Measurements from ENCODE around the gene DNM3.

DNM3 gene

DNA sequence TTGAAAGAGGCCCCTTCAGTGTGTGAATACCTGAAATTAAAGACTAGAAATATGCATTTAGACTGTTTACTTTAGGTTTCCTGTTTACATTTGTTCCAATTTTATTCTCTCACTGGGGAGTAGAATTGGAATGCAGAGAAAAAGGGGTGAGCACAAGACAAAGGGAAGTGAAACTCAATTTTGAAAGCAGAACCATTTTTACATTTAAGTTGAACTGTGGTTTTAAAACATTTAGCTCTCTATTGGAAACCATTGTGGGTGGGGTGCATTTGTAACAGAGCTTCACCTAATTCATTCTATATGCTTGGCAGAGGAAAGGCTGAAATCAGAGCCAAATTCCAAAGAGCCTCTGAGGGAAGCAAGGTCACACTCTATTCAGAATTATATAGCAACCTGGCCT is 343.9 kb downstream of the DNM3 start:
- TF ChIP-seq CTCF (conservative IDR thresholded peaks at IDR 0.05; ENCODE audit: low read length), result no peak
- no peak overlapping the region for H3K4me3 ChIP-seq (ENCODE audit: low read length)
- DNase-seq (ENCODE audit: low read depth), result peak; percentile 5

DNA sequence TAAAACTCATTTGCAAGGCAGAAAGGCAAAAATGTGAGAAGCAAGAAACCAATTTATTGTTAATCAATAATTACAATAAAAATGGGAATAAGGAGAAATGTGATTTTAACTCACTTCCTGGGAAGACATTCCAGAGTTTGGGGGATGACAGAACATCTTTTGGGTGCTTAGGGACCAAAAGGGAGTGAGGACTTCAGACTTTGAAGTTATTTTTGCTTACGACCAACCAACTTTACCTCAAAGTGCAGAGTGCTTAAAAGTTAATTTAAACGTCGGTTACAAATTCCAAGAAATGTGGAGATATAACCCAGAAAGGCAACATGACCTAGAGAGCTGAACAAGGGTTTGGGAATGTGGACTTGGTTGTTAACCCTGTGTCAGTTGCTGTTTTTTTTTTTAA is 344.7 kb downstream of the DNM3 start:
- no peak overlapping the region for H3K4me3 ChIP-seq (ENCODE audit: low read length)
- TF ChIP-seq CTCF (conservative IDR thresholded peaks at IDR 0.05; ENCODE audit: low read length), result no peak
- DNase-seq (ENCODE audit: low read depth), result no peak

DNA sequence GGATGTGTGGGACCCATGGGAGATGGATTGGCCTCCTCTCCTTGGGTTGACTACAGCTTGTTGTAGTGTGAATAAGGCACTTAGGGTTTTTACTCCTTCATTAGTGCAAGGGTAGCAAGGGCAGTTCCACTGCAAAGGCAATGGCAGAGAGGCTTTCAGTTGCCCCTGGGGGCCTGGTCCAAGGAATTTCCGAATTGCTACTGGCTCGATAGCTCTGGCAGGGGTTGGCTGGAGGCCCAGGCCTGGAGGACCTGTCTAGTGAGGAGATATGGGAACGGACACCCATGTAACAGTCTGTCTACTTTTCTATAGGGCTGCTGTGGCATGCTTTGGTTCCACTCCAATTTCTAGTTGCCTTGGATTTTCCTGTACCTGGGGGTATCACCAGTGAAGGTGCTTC is 360.3 kb downstream of the DNM3 start:
- no peak overlapping the region for H3K4me3 ChIP-seq (ENCODE audit: low read length)
- DNase-seq (ENCODE audit: low read depth), result no peak
- TF ChIP-seq CTCF (conservative IDR thresholded peaks at IDR 0.05; ENCODE audit: low read length), result no peak

GRCh38 chr1:172203135-172203823 is 362.0 kb downstream of the DNM3 start:
- H3K4me3 ChIP-seq (ENCODE audit: low read length), result no peak overlapping the region
- TF ChIP-seq CTCF (conservative IDR thresholded peaks at IDR 0.05; ENCODE audit: low read length), result no peak
- DNase-seq (ENCODE audit: low read depth), result no peak

DNA sequence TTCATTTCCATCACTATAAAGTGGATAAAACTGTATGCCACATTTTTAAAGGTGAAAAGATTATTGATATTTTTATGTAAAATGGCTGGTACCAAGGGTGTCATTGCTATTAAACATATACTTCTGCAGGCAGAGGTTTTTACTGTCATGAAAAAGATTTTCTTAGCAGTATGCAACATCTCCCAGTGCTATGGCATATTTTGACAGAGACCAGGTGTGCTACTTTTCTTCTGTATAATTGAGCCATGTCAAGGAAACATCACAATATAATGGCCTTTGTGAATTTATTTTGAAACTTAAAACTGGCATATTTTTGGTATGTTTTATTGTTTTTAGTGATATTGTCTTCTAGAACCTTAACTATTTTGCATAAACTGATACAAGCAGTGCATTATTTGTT is 362.6 kb downstream of the DNM3 start:
- H3K4me3 ChIP-seq (ENCODE audit: low read length), result no peak overlapping the region
- no peak for TF ChIP-seq CTCF (conservative IDR thresholded peaks at IDR 0.05; ENCODE audit: low read length)
- DNase-seq (ENCODE audit: low read depth), result no peak

DNA sequence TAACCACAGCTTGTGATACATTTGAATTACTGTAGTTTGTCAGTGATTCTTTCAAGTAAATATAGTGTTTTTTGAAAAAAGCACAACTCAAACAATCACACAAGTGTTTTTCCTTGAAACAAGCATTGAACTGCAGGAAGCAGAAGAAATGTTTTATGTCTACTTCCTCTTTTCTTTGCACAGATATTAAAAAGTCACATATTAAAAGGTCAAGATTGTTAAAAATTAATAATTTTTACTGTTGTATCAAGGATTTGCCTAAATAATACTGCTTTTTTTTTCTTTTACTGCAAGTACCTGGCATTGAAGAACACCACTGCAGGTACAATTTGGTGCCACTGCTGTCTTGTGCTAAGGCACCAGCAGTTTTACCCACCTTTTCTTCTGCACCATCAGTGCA is 365.0 kb downstream of the DNM3 start:
- DNase-seq (ENCODE audit: low read depth), result no peak
- H3K4me3 ChIP-seq (ENCODE audit: low read length), result no peak overlapping the region
- TF ChIP-seq CTCF (conservative IDR thresholded peaks at IDR 0.05; ENCODE audit: low read length), result no peak

DNA sequence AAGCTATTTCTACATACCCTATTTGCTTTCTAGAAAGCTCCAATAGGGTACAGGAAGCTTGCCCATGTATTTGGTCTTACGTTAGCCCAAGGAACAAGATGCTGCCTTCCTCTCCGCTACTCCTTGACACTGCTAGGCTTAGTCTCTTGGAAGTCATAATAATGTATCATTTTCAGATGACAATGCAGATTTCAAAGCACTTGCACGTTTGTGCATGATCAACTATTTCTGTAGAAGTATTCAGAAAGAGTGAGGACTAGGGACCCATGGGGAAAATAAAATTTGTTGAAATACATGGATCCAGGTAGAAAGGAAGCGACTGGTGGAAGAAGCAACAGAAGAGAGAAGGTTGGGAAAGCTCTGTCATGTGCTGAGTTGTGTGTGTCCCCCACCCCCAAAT is 367.3 kb downstream of the DNM3 start:
- TF ChIP-seq CTCF (conservative IDR thresholded peaks at IDR 0.05; ENCODE audit: low read length), result no peak
- no peak overlapping the region for H3K4me3 ChIP-seq (ENCODE audit: low read length)
- DNase-seq (ENCODE audit: low read depth), result no peak

All from AG10803 (cell line).